Activated CD8-positive, alpha-beta memory T cell treated with anti-CD3 and anti-CD28 coated beads for 48 hours (primary cell): ENCODE data around the gene TMEM145.
"Not testable (repeated sequence)": the region's sequence is repeated elsewhere in the genome, so short reads cannot be mapped to it uniquely, and the experiment has no call there.

Experiments
- DNase-seq, 3 experiments: peaks; one replicate each; pipeline ENCODE4 v3.0.0-alpha.2; 2020; ENCODE audit warnings: low read depth in 2 of 3, low spot score in 2 of 3

Gene TMEM145

DNA sequence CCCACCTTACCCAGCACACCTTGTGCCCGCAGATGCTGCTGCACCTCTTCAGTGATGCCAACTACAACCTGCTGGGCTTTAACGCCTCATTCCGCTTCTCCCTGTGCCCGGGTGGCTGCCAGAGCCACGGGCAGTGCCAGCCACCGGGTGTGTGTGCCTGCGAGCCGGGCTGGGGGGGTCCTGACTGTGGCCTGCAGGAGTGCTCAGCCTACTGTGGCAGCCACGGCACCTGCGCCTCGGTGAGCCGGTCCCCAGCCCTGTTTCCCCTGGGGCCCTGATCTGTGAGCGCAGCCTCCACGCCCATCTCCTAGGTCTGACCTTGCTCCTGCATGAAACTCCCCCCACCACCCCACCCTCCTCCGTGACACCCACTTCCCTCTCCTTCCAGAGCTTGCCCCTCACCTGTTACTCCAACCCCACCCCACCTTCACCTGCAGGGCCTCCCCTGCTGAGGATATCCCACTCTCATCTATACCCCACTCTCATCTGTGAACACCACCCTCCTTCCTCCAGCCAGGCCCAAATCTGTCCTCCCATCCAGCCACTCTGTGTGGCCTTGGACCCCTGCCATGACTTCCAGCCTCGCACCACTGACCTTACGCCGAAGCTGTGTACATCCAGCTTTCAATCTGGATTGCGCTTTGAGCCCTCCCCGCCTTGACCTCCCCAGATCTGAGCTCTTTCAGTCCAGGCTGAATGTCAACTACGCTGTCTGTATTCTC lies 21.0 kb downstream of the TMEM145 start:
- no peak for DNase-seq

DNA sequence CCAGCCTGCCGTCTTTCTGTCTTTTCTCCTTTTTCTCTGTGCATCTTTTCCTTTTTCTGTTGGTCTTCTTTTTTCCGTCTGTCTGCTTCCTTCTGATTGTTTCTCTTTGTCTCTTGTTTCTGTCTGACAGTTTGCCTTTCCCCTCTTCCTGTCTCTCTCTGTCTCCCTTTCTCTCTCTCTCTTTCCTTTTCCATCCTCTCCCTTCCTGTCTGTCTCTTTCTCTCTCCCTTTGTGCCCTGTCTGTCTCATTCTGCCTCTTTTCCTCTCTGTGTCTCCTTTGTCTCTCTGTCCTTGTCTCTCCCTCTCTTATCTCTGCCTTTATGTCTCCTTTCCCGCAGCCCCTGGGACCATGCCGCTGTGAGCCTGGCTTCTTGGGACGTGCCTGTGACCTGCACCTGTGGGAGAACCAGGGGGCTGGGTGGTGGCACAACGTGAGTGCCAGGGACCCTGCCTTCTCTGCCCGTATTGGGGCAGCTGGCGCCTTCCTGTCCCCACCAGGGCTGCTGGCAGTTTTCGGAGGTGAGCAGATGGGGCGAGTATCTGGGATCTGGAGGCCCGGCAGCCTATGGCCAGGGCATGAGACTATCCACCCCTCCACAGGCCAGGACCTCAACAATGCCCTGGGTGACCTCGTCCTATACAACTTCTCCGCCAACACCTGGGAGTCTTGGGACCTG lies 21.7 kb downstream of the TMEM145 start:
- DNase-seq: no peak

DNA sequence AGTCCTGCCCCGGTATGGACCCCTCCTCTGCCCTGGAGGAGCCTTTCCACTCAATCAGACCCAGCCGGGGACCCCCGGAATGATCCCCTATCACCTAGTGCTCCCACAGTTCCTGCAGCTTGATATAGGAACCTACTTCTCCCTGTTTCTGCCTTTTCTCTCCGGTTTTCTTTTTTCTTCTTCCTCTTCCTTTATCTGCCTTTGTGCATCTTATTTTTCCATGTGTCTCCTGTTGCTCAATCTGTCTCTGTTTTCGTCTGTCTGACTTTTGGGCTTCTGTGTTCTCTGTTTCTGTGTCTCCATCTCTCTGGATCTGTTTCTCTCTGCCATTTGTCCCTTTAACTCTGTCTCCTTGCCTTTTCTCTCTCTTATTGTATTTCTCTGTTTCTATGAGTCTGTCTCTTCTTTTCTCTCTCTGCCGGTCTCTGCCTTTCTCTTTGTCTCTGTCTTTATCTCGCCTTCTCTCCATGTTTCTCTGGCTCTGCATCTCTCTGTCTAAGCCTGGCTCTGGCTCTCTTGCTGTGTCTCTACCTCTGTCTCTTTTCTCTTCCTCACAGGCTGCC lies 22.3 kb downstream of the TMEM145 start:
- DNase-seq: no peak

DNA sequence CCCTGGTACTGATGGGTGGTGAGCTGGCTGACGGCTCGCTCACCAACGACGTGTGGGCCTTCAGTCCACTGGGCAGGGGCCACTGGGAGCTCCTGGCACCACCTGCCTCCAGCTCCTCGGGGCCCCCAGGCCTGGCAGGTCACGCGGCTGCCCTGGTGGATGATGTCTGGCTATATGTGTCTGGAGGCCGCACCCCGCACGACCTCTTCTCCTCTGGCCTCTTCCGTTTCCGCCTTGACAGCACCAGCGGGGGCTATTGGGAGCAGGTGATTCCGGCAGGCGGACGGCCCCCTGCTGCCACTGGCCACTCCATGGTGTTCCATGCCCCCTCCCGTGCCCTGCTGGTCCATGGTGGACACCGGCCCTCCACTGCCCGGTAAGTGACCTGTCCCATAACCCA lies 22.9 kb downstream of the TMEM145 start:
- no peak for DNase-seq

DNA sequence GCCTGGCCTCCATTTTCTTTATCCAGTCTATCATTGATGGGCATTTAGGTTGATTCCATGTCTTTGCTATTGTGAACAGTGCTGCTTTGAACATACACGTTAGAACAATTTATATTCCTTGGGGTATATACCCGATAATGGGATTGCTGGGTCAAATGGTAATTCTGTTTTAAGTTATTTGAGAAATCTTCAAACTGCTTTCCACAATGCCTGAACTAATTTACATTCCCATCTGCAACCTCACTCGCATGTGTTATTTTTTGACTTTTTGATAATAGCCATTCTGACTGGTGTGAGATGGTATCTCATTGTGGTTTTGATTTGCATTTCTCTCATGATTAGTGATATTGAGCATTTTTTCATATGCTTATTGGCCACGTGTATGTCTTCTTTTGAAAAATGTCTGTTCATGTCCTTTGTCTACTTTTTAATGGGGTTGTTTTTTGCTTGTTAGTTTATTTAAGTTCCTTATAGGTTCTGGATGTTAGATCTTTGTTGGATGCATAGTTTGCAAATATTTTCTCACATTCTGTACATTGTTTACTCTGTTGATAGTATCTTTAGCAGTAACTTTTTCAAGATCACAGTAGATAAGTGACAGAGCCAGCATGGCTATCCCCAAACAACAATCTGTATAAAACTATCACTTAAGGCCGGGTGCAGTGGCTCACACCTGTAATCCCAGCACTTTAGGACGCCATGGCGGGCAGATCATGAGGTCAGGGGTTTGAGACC lies 26.2 kb downstream of the TMEM145 start:
- not testable (repeated sequence) for DNase-seq

DNA sequence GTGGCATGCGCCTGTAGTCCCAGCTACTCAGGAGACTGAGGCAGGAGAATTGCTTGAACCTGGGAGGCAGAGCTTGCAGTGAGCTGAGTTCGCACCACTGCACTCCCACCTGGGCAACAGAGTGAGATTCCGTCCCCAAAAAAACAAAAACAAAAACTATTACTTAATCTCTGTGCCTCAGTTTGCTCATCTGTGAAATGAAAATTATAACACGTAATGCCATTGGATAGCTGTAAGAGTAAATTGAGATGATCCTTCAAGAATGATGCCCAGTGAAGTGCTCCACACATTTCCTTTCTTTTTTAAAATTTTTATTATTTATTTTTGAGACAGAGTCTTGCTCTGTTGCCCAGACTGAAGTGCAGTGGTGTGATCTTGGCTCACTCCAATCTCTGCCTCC lies 26.8 kb downstream of the TMEM145 start:
- DNase-seq: not testable (repeated sequence)

DNA sequence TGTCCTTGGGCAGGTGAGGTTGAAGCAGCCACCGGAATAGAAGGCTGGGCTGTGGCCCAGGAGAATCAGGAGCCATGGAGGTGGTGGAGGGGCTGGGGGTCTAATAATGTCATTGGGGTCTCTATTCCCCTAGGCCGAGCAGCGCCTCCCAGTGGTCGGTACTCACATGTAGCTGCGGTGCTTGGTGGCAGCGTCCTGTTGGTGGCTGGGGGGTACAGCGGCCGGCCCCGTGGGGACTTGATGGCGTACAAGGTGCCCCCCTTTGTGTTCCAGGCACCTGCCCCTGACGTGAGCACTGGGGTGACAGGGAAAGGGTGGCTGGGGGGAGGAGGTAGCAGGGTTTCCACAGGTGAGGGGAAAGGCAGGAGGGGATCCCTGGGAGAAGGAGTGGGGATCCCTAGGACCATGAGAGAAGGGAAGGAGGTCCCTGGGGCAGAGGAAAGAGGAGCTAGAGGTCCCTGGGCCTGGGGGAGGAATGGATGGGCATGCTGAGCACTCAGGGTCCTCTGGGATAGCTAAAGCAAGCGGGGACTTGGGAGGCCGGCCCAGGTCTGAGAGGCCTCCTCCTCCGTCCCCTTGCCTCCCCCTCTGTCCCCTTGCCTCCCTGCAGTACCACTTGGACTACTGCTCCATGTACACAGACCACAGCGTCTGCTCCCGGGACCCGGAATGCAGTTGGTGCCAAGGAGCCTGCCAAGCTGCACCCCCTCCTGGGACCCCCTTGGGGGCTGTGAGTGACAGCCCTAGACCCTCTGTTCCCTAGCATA lies 30.4 kb downstream of the TMEM145 start:
- no peak for DNase-seq

DNA sequence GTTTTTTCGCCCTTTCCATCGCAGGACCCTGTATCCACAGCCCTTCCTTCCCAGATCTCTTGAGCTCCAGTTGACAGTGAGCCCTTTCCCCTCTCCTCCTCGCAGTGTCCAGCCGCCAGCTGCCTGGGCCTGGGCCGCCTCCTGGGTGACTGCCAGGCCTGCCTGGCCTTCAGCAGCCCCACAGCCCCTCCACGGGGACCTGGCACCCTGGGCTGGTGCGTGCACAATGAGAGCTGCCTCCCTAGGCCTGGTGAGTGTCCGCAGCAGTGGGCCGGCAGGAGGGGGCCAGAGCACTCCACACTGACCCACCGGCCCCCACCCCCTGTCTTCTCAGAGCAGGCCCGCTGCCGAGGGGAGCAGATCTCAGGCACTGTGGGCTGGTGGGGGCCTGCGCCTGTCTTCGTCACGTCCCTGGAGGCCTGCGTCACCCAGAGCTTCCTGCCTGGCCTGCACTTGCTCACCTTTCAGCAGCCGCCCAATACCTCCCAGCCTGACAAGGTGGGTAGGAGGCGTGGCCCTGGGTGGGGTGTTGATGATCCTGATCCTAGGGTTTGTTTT lies 31.3 kb downstream of the TMEM145 start:
- DNase-seq: no peak

DNA sequence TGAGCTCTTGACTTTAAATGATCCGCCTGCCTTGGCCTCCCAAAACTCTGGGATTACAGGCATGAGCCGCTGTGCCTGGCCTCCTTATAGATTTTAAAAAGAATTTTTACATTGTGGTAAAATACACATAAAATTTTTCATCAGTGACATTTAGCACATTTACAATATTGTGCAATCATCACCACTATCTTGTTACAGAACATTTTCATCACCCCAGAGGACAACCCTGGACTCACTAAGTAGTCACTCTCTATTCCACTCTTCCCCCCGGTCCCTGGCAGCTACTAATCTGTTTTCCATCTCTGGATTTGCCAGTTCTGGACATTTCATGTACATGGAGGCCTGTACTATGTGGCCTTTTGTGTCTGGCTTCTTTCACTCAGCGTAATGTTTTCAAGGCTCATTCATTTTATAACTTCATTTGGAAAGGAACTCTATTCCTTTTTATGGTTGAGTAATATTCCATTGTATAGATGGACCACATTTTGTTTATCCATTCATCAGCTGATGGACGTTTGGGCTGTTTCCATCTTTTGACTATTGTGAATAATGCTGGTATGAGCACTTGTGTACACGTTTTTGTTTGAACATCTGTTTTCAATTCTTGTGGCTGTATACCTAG lies 32.2 kb downstream of the TMEM145 start:
- DNase-seq: no peak

DNA sequence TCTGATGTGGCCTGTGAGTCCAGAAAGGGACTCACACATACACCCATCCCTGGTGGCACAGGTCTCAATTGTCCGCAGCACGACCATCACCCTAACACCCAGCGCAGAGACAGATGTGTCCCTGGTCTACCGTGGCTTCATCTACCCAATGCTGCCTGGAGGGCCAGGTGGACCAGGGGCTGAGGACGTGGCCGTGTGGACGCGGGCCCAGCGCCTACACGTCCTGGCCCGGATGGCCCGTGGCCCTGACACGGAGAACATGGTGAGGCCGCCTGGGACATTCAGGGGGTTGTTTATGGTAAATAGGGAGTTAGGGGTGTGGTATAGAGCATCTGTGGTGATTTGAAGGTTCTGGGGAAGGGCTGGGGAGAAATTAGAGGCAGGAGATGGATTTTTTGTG lies 35.1 kb downstream of the TMEM145 start:
- no peak for DNase-seq

DNA sequence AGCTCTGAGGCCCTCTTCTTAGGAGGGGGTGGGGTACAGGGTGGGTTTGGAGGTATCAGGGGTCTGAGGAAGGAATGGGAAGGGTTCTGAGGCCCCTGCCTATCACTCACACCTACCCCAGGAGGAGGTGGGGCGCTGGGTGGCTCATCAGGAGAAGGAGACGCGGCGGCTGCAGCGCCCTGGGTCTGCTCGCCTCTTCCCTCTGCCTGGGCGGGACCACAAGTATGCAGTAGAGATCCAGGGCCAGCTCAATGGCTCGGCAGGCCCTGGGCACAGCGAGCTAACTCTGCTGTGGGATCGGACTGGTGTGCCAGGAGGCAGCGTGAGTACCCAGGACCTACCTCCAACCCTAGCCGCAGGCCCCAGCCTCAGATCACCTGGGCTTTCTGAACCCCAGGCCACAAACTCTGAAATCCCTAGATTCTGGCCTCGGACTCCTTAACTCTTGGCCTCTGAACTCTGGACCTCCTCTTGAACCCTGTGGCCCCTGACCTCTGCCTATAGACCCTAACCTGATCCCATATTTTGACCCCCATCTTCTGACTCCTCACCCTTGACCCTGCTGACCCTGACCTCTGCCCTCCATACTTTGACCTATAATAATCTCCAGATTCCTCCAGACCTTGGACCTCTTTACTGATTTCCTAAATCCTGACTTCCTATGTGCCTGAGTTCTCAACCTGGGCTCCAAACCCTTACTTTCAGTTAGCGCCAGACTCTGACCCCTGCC lies 36.4 kb downstream of the TMEM145 start:
- DNase-seq: no peak

DNA sequence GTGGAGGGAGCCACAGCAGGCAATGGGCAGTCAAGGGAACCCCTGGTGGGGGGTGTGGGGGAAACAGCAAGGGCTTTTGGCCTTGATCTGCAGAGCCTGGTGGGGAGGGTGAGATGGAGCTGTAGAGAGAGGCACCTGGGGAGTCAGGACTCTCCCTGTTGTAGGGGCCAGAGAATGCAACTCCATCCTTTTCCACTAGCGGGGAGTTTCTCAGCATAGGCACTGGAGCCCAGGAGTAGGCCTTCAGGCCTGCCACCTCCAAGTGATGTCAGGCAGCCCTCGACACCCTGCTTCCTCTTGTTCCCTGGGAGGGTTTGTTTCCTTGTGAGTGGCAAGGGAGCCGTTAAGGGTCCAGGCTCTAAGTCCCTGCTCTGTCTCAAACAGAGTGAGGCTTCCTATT lies 37.3 kb downstream of the TMEM145 start:
- no peak for DNase-seq

DNA sequence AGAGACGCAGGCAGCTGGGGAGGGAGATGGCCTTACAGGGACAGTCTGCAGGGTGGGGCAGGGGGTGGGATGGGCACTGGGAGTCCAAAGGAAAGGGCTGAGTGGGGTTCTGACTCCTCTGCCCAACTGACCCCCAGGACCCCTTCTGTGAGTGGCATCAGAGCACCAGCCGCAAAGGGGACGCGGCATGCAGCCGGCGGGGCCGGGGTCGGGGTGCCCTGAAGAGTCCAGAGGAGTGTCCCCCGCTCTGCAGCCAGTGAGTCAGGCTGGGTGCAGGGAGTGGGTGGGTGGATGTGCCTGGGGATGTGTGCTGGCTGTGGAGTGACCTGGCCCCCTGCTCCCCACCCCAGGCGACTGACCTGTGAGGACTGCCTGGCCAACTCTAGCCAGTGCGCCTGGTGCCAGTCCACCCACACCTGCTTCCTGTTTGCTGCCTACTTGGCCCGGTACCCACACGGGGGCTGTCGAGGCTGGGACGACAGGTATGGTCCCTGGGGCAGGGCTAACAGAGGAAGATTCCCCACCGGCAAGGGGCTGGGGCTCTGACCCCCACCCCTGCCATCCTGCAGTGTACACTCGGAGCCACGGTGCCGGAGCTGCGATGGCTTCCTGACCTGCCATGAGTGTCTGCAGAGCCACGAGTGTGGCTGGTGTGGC lies 38.1 kb downstream of the TMEM145 start:
- no peak for DNase-seq

DNA sequence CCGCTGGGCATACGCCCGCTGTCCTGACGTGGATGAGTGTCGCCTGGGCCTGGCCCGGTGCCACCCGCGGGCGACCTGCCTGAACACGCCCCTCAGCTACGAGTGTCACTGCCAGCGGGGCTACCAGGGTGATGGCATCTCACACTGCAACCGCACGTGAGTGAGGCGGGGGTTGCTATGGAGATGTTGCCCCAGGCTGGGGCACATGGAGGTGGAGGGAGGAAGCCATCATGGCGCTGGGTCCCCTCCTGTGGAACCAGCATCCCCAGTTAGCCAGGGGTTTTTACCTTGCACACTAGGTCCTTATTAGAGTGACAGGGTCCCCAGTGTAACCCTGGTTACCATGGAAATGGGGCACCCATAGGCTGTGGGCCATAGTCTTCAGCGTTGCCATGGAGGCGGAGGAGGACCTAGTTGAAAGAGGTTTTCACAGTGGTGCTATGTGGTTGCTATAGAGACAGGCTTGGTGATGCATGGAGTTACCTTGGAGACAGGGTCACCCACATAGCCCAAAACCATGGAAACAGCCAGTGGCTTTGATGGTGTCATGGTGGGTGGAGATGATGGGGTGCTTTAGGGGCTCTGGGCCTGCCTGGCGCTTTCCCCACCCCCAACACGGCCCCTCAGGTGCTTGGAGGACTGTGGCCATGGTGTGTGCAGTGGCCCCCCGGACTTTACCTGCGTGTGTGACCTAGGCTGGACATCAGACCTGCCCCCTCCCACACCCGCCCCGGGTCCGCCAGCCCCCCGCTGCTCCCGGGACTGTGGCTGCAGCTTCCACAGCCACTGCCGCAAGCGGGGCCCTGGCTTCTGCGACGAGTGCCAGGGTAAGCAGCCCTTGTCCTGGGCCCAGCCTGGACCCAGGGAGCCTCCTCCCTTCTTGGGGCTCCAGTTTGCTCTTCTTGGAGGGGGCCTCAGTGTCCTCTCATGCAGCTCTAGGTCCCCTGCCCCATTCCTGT lies 39.5 kb downstream of the TMEM145 start:
- DNase-seq: no peak

DNA sequence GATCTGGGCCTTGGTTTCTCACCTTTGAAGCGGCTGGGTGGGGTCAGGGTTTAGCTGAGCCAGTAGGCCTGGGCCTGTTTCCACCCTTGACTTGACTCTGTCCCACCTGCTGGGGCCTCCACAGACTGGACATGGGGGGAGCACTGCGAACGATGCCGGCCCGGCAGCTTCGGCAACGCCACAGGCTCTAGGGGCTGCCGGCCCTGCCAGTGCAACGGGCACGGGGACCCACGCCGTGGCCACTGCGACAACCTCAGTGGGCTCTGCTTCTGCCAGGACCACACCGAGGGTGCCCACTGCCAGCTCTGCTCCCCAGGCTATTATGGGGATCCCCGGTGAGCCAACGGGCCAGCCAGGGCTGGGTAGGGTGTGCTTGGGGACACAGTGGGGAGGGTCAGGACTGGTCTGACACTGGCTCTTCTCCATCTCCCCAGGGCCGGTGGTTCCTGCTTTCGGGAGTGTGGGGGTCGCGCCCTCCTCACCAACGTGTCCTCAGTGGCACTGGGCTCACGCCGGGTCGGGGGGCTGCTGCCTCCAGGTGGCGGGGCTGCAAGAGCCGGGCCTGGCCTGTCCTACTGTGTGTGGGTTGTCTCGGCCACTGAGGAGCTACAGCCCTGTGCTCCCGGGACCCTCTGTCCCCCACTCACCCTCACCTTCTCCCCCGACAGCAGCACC lies 40.4 kb downstream of the TMEM145 start:
- DNase-seq: no peak

DNA sequence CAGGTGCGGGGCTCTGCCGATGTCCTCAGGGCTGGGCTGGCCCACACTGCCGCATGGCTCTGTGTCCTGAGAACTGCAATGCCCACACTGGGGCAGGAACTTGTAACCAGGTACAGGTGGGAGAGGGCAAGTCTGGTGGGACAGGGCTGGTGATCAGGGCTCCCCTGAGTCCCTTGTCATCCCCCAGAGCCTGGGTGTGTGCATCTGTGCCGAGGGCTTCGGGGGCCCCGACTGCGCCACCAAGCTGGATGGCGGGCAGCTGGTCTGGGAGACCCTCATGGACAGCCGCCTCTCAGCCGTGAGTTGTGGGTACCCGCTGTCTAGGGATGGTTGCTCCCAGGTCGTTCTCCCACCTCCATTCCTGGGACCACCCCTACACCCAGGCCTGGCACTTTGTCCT lies 42.8 kb downstream of the TMEM145 start:
- DNase-seq: no peak

DNA sequence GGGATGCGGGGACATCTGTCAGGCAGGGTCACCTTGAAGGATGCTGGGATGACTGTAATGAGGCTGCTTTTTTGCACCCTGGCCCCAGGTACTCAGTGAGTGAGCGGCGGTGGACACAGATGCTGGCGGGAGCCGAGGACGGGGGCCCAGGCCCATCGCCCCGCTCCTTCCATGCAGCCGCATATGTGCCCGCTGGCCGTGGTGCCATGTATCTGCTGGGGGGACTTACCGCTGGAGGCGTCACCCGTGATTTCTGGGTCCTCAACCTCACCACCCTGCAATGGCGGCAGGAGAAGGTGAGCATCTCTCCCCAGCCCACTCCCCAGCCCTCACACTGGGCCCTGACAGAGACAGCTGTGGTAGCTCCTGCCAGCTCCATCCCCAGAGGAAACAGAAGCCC lies 43.6 kb downstream of the TMEM145 start:
- DNase-seq: no peak

DNA sequence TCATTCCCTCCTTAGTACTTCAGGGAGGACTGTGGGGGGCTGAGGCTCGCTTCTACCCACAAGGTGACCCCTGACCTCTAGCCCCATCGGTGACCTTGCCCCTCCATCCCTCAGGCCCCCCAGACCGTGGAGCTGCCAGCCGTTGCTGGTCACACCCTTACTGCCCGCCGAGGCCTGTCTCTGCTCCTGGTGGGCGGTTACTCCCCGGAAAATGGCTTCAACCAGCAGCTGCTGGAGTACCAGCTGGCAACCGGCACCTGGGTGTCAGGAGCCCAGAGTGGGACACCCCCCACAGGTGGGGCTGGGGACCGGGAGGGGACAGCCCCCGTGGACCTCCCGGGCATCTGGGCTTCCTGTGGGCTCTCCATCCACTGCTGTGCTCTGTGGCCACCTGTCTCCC lies 44.2 kb downstream of the TMEM145 start:
- no peak for DNase-seq
